Neural cell (in vitro differentiated cells): ENCODE data around the gene VANGL1. TPM values are rescaled to one million over a fixed set of nuclear protein-coding genes. Genes with fewer than 3 reads are reported as not detected.

ENCODE experiments used
- H2AFZ ChIP-seq: fragments of 200-600, 300-800 bp; sonication (generic), shearing (Covaris generic); 2 replicates; pipeline ENCODE4 v1.6.0; 2014; ENCODE audit warnings: low read depth, mild to moderate bottlenecking, antibody characterized with exemption, low read length, moderate library complexity
- H3F3A ChIP-seq: fragments of 200-600 bp; shearing (Covaris generic); 2 replicates; pipeline ENCODE4 v1.6.1; 2016; ENCODE audit warnings: mild to moderate bottlenecking, moderate library complexity, mixed read lengths, antibody characterized with exemption, low read length; ENCODE audit not compliant: insufficient read depth, poor library complexity, severe bottlenecking
- H3K27ac ChIP-seq: fragments of 200-600, 300-800 bp; sonication (generic), shearing (Covaris generic); 2 replicates; pipeline ENCODE4 v1.5.1; 2014; ENCODE audit warnings: mild to moderate bottlenecking, low read length, moderate library complexity
- H3K27me3 ChIP-seq: fragments of 300-800, 200-600 bp; sonication (generic), shearing (Covaris generic); 2 replicates; pipeline ENCODE4 v1.6.0; 2014; ENCODE audit warnings: mild to moderate bottlenecking, low read depth, low read length, moderate library complexity; ENCODE audit not compliant: insufficient read depth
- H3K36me3 ChIP-seq: fragments of 300-800, 200-600 bp; sonication (generic), shearing (Covaris generic); 2 replicates; pipeline ENCODE4 v1.5.1; 2014; ENCODE audit warnings: mild to moderate bottlenecking, antibody characterized with exemption, low read length, moderate library complexity; ENCODE audit not compliant: insufficient read depth
- H3K4me2 ChIP-seq: fragments of 300-800, 200-600 bp; sonication (generic), shearing (Covaris generic); 2 replicates; pipeline ENCODE4 v1.6.0; 2014; ENCODE audit warnings: mild to moderate bottlenecking, low read length
- H3K4me3 ChIP-seq: fragments of 300-800, 200-600 bp; sonication (generic), shearing (Covaris generic); 2 replicates; pipeline ENCODE4 v1.5.1; 2014; ENCODE audit warnings: mild to moderate bottlenecking, low read length, moderate library complexity
- H3K79me2 ChIP-seq: fragments of 200-600 bp; shearing (Covaris generic); replicated peaks from 2 replicates; pipeline ENCODE4 v1.6.0; 2014; ENCODE audit warnings: mild to moderate bottlenecking, low read length, moderate library complexity; ENCODE audit not compliant: insufficient read depth
- H3K9ac ChIP-seq: fragments of 300-800, 200-600 bp; sonication (generic), shearing (Covaris generic); 2 replicates; pipeline ENCODE4 v1.6.1; 2016; ENCODE audit warnings: mild to moderate bottlenecking, low read length, mixed read lengths
- H3K9me2 ChIP-seq: fragments of 200-600 bp; shearing (Covaris generic); 2 replicates; pipeline ENCODE4 v1.6.1; 2016; ENCODE audit warnings: mild to moderate bottlenecking, low read length, mixed read lengths; ENCODE audit not compliant: insufficient read depth
- H3K9me3 ChIP-seq: fragments of 200-600, 300-800 bp; sonication (generic), shearing (Covaris generic); 2 replicates; pipeline ENCODE4 v1.6.1; 2016; ENCODE audit warnings: mild to moderate bottlenecking, mixed run types, low read length, moderate library complexity, mixed read lengths
- H4K20me1 ChIP-seq: fragments of 200-600 bp; shearing (Covaris generic); 2 replicates; pipeline ENCODE4 v1.6.1; 2016; ENCODE audit warnings: mild to moderate bottlenecking, mixed run types; ENCODE audit not compliant: insufficient read depth
- CTCF ChIP-seq: fragments of 450-650 bp; IDR thresholded peaks from 2 replicates; pipeline ENCODE4 v1.5.1; 2014; ENCODE audit warnings: antibody characterized with exemption, mild to moderate bottlenecking, moderate library complexity; ENCODE audit not compliant: poor library complexity, severe bottlenecking
- EP300 ChIP-seq: fragments of 450-650 bp; conservative IDR thresholded peaks from 2 replicates; pipeline ENCODE4 v1.6.1; 2014; ENCODE audit warnings: antibody characterized with exemption, mild to moderate bottlenecking, moderate library complexity; ENCODE audit not compliant: poor library complexity, severe bottlenecking
- EZH2 ChIP-seq: fragments of 200-600, 300-800 bp; shearing (Covaris generic), sonication (generic); IDR thresholded peaks from 2 replicates; pipeline ENCODE4 v1.6.1; 2014; ENCODE audit warnings: antibody characterized with exemption, low read length, borderline replicate concordance, mild to moderate bottlenecking; ENCODE audit not compliant: insufficient read depth, poor library complexity, severe bottlenecking
- MXI1 ChIP-seq: fragments of 450-650 bp; conservative IDR thresholded peaks from 2 replicates; pipeline ENCODE4 v1.6.1; 2014; ENCODE audit warnings: antibody characterized with exemption, mild to moderate bottlenecking; ENCODE audit not compliant: poor library complexity, severe bottlenecking
- POLR2AphosphoS5 ChIP-seq: IDR thresholded peaks from 2 replicates; pipeline ENCODE4 v1.6.1; 2012
- RAD21 ChIP-seq: fragments of 450-650 bp; conservative IDR thresholded peaks from 2 replicates; pipeline ENCODE4 v1.6.1; 2014; ENCODE audit warnings: antibody characterized with exemption, mild to moderate bottlenecking, moderate library complexity
- REST ChIP-seq: IDR thresholded peaks from 2 replicates; pipeline ENCODE4 v1.6.1; 2012; ENCODE audit warnings: borderline replicate concordance
- SMC3 ChIP-seq: fragments of 450-650 bp; conservative IDR thresholded peaks from 2 replicates; pipeline ENCODE4 v1.6.1; 2014; ENCODE audit warnings: antibody characterized with exemption, mild to moderate bottlenecking, moderate library complexity; ENCODE audit not compliant: poor library complexity
- TAF1 ChIP-seq: IDR thresholded peaks from 2 replicates; pipeline ENCODE4 v1.6.1; 2012; ENCODE audit warnings: low read depth
- polyA plus RNA-seq: library from polyadenylated mRNA; depleted of rRNA; stranded (reverse); fragments of >200 nt; gene quantifications from 2 replicates; pipeline ENCODE4 v1.2.3, GENCODE V29; 2014

The VANGL1 gene
- polyA plus RNA-seq, 1 donor from 2014 or later = 0.53 TPM

- TF ChIP-seq CTCF = no peak
These were observed 5.7 kb downstream of the VANGL1 start (continued) for GRCh38 chr1:115647507-115647906.

- no peak overlapping the region for H3K4me2 ChIP-seq
- no peak overlapping the region for H3K27ac ChIP-seq
- H3K79me2 ChIP-seq = no peaks in the 10 kb centered on the region
- H3K9me3 ChIP-seq = no peaks in the 10 kb centered on the region
- no peak overlapping the region for H2AFZ ChIP-seq
- H3K9me2 ChIP-seq = no peaks in the 10 kb centered on the region
- H4K20me1 ChIP-seq = no peaks in the 10 kb centered on the region
- TF ChIP-seq TAF1 (no peak), EP300 (no peak), SMC3 (no peak), POLR2AphosphoS5 (no peak), MXI1 (no peak), EZH2 (no peak), REST (no peak), RAD21 (no peak), CTCF (no peak)
- no peak overlapping the region for H3K9ac ChIP-seq
- H3K36me3 ChIP-seq = no peaks in the 10 kb centered on the region
- peaks cover 2% of the 10 kb centered on the region for H3K27me3 ChIP-seq
- no peak overlapping the region for H3K4me3 ChIP-seq
- H3F3A ChIP-seq = no peaks in the 10 kb centered on the region
These were observed 6.3 kb downstream of the VANGL1 start for GRCh38 chr1:115647919-115648650.
